HG03575 (cell line): ENCODE measurements around the gene ZNF462.
"Not testable (repeated sequence)": the region's sequence is repeated elsewhere in the genome, so short reads cannot be mapped to it uniquely, and the experiment has no call there.

ENCODE experiments used
- ATAC-seq: cut with Tn5 transposase; IDR thresholded peaks from one replicate; pipeline ENCODE4 v1.9.1; 2021; ENCODE audit not compliant: unreplicated experiment, insufficient number of reproducible peaks, low FRiP score; ENCODE audit errors: extremely low read depth

ZNF462 gene, protein sequence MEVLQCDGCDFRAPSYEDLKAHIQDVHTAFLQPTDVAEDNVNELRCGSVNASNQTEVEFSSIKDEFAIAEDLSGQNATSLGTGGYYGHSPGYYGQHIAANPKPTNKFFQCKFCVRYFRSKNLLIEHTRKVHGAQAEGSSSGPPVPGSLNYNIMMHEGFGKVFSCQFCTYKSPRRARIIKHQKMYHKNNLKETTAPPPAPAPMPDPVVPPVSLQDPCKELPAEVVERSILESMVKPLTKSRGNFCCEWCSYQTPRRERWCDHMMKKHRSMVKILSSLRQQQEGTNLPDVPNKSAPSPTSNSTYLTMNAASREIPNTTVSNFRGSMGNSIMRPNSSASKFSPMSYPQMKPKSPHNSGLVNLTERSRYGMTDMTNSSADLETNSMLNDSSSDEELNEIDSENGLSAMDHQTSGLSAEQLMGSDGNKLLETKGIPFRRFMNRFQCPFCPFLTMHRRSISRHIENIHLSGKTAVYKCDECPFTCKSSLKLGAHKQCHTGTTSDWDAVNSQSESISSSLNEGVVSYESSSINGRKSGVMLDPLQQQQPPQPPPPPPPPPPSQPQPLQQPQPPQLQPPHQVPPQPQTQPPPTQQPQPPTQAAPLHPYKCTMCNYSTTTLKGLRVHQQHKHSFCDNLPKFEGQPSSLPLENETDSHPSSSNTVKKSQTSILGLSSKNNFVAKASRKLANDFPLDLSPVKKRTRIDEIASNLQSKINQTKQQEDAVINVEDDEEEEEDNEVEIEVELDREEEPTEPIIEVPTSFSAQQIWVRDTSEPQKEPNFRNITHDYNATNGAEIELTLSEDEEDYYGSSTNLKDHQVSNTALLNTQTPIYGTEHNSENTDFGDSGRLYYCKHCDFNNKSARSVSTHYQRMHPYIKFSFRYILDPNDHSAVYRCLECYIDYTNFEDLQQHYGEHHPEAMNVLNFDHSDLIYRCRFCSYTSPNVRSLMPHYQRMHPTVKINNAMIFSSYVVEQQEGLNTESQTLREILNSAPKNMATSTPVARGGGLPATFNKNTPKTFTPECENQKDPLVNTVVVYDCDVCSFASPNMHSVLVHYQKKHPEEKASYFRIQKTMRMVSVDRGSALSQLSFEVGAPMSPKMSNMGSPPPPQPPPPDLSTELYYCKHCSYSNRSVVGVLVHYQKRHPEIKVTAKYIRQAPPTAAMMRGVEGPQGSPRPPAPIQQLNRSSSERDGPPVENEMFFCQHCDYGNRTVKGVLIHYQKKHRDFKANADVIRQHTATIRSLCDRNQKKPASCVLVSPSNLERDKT (N-terminal part only)

DNA sequence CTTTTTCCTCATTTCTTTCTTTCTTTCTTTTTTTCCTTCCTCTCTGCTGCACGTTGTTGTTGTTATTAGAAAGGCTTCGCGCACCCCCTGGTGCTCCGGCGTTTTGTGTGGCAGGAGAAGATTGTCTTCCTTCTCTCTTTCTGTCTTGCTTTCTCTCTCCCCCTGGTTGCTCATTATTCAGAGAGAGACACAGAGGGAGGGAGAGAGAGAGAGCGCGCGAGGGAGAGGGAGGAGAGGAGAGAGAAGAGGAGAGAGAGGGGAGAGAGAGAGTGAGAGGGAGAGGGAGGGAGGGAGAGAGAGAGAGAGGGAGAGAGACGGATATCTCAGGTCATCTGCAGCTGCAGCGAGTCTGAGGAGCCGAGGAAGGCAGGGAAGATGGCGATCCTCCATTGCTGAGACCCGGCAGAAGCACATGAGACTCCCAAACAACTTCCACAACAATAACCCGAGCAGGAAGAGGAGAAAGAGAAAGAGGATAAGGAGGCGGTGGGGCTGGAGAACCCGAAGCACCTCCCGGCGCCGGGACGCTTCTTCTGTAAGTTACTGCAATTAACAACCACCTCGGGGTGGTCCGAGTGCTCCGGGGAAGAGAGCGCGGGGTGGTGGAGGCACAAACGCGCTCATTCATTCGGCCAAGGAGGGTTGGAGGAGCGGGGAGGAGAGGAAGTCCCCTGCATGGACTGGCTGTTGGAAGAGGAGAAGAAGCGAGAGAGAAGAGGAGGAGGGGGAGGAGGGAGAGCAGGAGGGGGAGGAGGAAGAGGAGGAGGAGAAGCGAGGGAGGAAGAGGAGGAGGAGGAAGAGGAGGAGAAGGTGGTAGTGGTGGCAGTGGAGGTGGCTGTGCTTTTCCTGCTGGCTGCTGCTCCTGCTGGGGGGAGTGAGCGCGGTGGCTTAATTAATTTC lies at the start of gene ZNF462:
TSS of gene ZNF462 (plus strand) at position 346 of the 900 bp plus-strand sequence. CDS start 60,218 bp downstream, outside the sequence.
- ATAC-seq, result no peak

GRCh38 chr9:106816524-106816923 lies 46.4 kb upstream of the ZNF462 start:
- no peak for ATAC-seq

GRCh38 chr9:106818034-106818433 lies 44.9 kb upstream of the ZNF462 start:
- no peak for ATAC-seq

- no peak for ATAC-seq
Observed at GRCh38 chr9:106820866-106821265, 42.1 kb upstream of the ZNF462 start.

GRCh38 chr9:106828070-106828469 lies 34.9 kb upstream of the ZNF462 start:
- ATAC-seq, result no peak

GRCh38 chr9:106828965-106829364 lies 34.0 kb upstream of the ZNF462 start:
- no peak for ATAC-seq

GRCh38 chr9:106829666-106830408 lies 33.1 kb upstream of the ZNF462 start:
- no peak for ATAC-seq

DNA sequence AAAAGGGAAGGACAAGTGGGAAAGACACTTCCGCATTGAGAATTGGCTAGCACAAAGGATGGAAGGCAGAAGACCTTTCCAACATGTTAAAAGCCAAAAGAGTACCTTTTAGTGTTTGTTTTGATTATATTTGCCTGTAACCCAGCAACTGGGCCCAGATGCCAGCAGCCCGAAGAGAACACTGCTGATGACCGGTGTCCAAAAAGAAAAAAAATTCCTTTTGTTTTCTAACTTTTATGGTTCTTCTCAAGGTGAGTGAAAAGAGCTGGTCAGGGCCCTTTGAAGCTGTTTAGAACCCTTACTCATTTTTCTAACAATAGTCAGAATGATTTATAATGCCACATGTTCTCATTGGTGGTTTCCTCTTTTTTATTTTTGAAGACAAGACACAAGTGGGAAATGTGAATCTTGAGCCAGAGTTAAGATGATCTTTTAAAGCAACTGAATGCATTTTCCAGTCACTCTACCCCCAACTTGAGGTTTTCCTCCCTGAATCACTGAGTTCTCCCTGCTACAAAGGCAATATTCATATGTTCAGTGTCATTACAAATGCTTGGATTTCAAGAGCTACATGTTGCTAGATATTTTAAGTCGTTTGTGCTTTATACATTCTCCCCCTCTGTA lies 32.3 kb upstream of the ZNF462 start:
- ATAC-seq, result no peak

GRCh38 chr9:106834888-106835287 lies 28.1 kb upstream of the ZNF462 start:
- ATAC-seq, result no peak

- no peak for ATAC-seq
Observed at GRCh38 chr9:106835840-106836239, 27.1 kb upstream of the ZNF462 start.

DNA sequence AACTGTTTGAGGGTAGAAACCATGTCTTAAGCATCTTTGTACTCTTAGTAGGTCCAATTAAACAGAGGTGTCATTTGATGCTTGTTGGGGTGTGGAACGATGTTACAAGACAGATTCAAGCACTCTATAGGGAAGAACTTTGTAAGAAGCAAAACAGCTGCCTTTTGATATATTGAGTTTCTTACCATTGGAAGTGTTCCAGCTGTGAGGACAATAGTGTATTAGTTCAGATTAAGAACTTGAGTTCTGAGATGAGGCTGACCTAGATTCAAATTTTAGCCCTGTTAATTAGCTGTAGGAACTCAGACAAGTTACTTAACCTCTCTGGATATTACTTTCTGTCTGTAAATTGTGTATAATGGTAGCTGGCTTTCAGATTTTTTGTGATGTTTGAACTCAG lies 19.6 kb upstream of the ZNF462 start:
- no peak for ATAC-seq

DNA sequence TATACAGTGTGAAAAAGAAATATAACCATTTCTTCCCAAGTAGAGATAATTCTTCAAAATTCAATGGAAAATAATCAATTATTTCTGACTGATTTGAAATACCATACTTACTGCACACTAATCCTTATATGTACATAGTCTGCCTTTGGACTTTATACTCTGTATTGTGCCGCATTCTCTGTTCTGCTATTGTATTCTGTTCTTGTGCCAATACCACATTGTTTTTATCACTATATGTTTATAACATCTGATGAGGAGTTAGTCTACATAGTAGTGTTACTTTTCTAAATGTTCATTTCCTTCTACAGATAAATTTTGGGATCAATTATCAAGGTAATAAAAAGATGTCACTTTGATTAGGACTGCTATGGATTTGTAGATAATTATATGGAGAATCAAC lies 16.7 kb upstream of the ZNF462 start:
- ATAC-seq, result no peak

- ATAC-seq, result no peak
Observed at GRCh38 chr9:106846857-106847256, 16.1 kb upstream of the ZNF462 start.

DNA sequence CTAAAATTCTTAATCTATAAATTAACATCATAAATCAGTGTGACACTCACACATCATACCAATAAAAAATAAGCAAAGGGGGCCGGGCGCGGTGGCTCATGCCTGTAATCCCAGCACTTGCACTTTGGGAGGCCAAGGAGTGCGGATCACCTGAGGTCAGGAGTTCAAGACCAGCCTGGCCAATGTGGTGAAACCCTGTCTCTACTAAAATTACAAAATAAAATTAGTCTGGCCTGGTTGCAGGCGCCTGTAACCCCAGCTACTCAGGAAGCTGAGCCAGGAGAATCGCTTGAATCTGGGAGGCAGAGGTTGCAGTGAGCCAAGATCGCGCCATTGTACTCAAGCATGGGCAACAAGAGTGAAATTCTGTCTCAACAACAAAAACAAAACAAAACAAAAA lies 11.3 kb upstream of the ZNF462 start:
- not testable (repeated sequence) for ATAC-seq

GRCh38 chr9:106857811-106858470 lies 5.0 kb upstream of the ZNF462 start:
- ATAC-seq, result no peak

- no peak for ATAC-seq
Observed at GRCh38 chr9:106859957-106860720, 2.8 kb upstream of the ZNF462 start.
